ENCODE measurements around the gene KPTN. TPM values are rescaled to one million over a fixed set of nuclear protein-coding genes. Genes with fewer than 3 reads are reported as not detected.

Gene KPTN
- total RNA-seq, 1 experiment from 2014 or later = 23.8 TPM

DNA sequence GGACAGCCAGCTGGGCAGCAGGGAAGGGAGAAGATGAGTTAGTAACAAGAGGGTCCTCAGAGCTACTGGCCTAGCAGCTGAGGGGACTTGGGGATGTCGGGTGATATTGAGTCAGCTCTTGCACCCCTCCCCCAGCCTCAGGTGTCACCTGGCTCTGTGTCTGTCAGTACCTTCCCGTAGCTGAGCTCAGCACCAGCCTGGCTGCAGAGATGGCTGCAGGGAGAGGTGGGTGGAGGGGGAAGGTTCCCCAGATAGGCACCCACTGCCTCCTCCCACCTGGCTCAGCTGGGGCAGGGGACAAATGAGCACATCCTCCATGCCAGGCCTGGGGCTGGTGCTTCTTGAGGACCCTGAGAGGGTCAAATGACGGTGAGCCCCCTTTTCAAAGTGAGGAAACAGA, 6.8 kb upstream of the KPTN start:
- Histone ChIP-seq H3K4me3 (replicated peaks in 1 of 2; ENCODE audit: low read depth in 1 of 2, low read length in 2 of 2) (no peak overlapping the region), H2AFZ (ENCODE audit: low read depth, low read length, poor library complexity, severe bottlenecking) (no peak overlapping the region), H3K79me2 (ENCODE audit: insufficient read depth, low read length) (no peaks in the 10 kb centered on the region), H3K4me2 (ENCODE audit: low read length) (no peak overlapping the region), H3K36me3 (ENCODE audit: control insufficient read depth in 1 of 2, insufficient read depth in 2 of 2, low read length in 2 of 2) (0 out of 4 replicates have a peak, but pooled peaks cover 2 to 5% of the 10 kb centered on the region in 2 experiments), H3K9me3 (ENCODE audit: control insufficient read depth in 1 of 2, insufficient read depth in 1 of 2, low read depth in 1 of 2, low read length in 2 of 2) (no peaks in the 10 kb centered on the region), H3K9me2 (ENCODE audit: insufficient read depth) (no peaks in the 10 kb centered on the region), H3K27ac (ENCODE audit: low read depth, low read length) (no peak overlapping the region), H3K27me3 (ENCODE audit: insufficient read depth, low read length) (no peaks in the 10 kb centered on the region), H3K4me1 (ENCODE audit: control insufficient read depth in 1 of 2, insufficient read depth in 2 of 2, low read length in 2 of 2) (0 out of 4 replicates have a peak, but pooled peaks cover 0 to 5% of the 10 kb centered on the region in 2 experiments), H3K9ac (ENCODE audit: low read length) (no peak overlapping the region), H4K20me1 (ENCODE audit: insufficient read depth) (no peaks in the 10 kb centered on the region)
- ATAC-seq (no peak), DNase-seq (ENCODE audit: low read depth, low spot score) (no peak)
- RAD21 ChIA-PET (ENCODE audit: low non-redundant PET in 1 of 2, low total read pairs in 2 of 2, uncharacterized antibody in 2 of 2, unreplicated experiment in 2 of 2) = no interaction called here
- POLR2A ChIA-PET = no interaction called here
- CTCF ChIA-PET = no interaction called here
- intact Hi-C loops (cut with micrococcal nuclease) = no loop called here
- no TSS peak for BruUV-seq (replicated peaks)
- TF ChIP-seq SIN3A (IDR thresholded peaks at IDR 0.05; ENCODE audit: low read depth) = no peak
- no peak for TF ChIP-seq SP1 (IDR thresholded peaks at IDR 0.05; ENCODE audit: low read depth)
- TF ChIP-seq TCF7L2 (IDR thresholded peaks at IDR 0.05; ENCODE audit: borderline replicate concordance, extremely low read depth, insufficient read depth, insufficient read length) = no peak
- no peak for TF ChIP-seq EZH2 (IDR thresholded peaks at IDR 0.05)
- no peak for TF ChIP-seq CEBPB (IDR thresholded peaks at IDR 0.05; ENCODE audit: low read depth)
- TF ChIP-seq, protein P1, sequence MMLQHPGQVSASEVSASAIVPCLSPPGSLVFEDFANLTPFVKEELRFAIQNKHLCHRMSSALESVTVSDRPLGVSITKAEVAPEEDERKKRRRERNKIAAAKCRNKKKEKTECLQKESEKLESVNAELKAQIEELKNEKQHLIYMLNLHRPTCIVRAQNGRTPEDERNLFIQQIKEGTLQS (IDR thresholded peaks at IDR 0.05) = no peak
- TF ChIP-seq JUND (IDR thresholded peaks at IDR 0.05) = no peak
- no peak for TF ChIP-seq ZNF274 (IDR thresholded peaks at IDR 0.05; ENCODE audit: low read depth, low read length)
- no peak for TF ChIP-seq ZFX (IDR thresholded peaks at IDR 0.05)
- no peak for TF ChIP-seq SRF (IDR thresholded peaks at IDR 0.05; ENCODE audit: low read depth)
- TF ChIP-seq, protein P2, sequence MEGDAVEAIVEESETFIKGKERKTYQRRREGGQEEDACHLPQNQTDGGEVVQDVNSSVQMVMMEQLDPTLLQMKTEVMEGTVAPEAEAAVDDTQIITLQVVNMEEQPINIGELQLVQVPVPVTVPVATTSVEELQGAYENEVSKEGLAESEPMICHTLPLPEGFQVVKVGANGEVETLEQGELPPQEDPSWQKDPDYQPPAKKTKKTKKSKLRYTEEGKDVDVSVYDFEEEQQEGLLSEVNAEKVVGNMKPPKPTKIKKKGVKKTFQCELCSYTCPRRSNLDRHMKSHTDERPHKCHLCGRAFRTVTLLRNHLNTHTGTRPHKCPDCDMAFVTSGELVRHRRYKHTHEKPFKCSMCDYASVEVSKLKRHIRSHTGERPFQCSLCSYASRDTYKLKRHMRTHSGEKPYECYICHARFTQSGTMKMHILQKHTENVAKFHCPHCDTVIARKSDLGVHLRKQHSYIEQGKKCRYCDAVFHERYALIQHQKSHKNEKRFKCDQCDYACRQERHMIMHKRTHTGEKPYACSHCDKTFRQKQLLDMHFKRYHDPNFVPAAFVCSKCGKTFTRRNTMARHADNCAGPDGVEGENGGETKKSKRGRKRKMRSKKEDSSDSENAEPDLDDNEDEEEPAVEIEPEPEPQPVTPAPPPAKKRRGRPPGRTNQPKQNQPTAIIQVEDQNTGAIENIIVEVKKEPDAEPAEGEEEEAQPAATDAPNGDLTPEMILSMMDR (IDR thresholded peaks at IDR 0.05 in 2 of 3, conservative IDR thresholded peaks at IDR 0.05 in 1 of 3; ENCODE audit: borderline replicate concordance in 1 of 3, insufficient read depth in 1 of 3, low read depth in 2 of 3, low read length in 2 of 3) = no peak
- TF ChIP-seq YY1 (IDR thresholded peaks at IDR 0.05; ENCODE audit: extremely low read depth, insufficient replicate concordance, low read depth, low read length) = no peak
- no peak for TF ChIP-seq FOSL1 (IDR thresholded peaks at IDR 0.05; ENCODE audit: low read depth)

Data from HCT116 (cell line).